NOMO-1 (cell line): ENCODE data around the gene RSPH6A.
"Not testable (repeated sequence)": the region's sequence is repeated elsewhere in the genome, so short reads cannot be mapped to it uniquely, and the experiment has no call there.

Source experiments
- DNase-seq, 2 experiments: peaks; one replicate each; lab custom pipeline; 2025; ENCODE audit not compliant: unreplicated experiment in 2 of 2; lab: John Stamatoyannopoulos, UW

The RSPH6A gene

DNA sequence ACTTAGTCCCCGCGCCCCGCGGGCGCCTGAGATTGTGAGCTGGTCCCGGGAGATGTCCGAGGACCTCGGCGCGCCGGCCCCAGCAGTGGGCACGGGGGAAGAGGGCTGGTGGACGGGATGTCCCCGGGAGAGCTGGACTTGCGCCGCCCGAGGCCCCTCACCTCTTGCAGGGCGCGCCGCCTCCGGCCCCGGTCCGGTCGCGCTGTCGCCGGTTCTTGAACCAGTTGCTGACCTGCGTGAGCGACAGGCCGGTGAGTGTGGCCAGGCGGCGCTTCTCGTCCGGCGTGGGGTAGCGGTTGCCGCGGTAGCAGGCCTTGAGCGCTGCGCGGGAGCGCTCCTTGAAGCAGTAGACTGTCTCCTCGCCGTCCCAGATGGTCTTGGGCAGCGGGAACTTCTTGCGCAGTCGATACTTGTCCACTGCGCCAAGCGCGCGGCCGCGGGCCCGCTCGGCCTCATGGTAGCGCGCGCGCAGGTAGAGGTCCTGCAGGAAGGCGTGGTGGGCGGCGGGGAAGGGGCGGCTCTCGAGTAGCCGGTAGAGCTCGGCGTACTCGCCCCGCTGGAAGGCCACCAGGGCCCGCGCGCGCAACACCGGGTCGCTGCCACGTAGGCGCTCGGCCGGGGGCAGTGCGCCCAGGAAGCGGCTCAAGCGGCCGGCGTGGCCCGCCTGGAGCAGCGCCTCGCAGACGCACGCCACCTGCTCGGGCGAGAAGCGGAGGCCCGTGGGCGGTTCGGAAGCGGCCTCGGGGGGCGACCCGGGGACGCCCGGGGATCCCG, 47.0 kb downstream of the RSPH6A start:
- no peak for DNase-seq

DNA sequence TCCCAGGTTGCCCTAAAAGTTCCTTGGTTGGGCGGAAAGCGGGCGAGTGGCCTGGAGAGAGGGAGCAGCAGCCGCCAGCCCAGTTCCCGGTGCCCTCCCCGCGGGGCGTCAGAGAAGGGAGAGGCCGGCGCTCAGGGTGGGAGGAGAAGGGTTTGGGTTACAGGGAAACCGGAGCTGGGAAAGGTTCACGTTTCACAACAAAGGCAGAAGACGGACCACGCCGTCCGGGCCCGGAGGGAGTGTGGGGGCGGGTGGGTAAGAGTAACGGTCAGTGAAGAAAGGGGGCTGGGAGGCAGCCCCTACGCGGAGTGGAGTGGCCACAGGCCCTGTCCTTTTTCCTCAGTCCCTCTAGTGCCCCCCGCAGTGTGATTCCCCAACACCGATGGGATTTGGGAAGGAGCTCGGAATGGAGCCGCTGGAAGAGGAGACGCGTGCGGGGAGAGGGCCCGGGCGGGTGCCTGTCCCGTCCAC, 47.7 kb downstream of the RSPH6A start:
- no peak for DNase-seq

DNA sequence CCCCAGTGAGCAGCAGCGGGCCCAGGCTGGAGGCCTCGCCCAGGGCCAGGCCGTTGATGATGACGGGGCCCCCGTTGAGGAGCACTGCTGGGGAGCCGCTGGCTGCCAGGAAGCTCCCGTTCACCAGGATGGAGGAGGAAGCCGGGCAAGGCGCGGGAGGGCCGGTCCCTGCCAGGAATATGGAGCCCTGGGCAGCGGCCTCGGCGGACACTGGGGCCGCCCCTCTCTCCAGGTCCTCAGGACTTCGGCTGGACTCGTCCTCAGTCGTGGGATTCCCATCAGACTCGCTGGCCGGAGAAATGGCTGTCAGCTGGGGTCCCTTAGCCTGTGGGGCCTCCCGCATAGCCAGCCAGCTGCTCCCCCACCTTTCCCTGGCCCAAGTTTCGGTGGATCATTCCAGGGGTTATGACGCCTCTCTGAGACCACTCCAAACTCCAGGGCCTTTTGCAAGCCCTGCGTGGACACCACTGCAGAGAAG, 48.2 kb downstream of the RSPH6A start:
- DNase-seq, result no peak

DNA sequence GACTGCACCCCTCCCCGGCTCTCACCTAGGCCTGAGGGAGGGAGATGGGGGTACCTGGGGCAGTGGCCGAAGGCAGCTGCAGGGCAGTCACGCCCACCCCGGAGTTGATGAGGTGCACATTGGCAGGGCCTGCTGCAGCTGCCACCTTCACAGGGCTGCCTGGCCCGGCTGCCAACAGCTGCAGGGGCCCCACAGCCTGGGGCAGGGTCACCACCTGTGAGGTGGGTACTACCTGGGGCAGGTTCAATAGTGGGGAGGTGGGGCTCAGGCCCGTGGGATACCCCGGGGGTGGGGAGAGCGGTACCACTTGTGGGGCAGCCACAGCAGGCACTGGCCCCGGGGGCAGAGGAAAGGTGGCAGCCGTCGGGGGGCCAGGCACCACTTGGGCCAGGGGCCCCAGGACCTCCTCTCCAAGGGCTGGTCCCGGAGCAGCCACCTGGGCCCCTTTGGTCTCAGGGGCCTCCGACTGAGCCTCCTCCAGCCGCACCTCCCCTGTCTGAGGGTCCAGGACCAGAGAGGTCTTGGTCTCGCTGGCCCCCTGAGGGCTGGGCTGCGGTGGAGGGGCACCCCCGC, 48.7 kb downstream of the RSPH6A start:
- no peak for DNase-seq

DNA sequence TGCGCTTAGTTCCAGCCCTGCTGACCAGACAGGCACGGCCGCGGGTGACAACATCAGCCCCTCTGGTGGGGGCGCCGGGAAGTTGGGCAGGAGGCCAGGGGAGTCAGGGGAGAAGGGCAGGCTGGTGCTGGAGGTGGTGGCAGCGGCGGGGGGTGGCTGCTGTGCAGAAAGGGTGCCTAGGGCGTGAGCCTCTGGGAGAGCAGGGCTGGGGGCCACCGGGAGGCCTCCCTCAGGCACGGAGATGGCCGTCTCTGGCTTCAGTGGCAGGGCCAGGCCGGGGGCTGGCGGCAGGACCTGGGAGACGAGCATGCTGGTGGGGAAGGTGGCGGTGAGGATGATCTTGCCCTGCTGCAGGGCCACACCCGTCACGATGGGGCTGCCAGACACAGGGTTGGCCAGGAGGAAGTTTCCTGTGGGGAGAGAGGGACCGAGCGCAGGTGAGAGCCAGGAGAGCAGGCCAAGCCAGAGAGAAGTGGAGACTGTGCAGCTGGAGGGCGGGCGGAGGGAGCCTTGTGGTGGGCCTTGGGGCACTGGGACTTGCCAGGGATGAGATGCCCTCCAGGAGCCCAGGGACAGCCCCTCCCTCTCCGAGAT, 49.3 kb downstream of the RSPH6A start:
- no peak for DNase-seq

DNA sequence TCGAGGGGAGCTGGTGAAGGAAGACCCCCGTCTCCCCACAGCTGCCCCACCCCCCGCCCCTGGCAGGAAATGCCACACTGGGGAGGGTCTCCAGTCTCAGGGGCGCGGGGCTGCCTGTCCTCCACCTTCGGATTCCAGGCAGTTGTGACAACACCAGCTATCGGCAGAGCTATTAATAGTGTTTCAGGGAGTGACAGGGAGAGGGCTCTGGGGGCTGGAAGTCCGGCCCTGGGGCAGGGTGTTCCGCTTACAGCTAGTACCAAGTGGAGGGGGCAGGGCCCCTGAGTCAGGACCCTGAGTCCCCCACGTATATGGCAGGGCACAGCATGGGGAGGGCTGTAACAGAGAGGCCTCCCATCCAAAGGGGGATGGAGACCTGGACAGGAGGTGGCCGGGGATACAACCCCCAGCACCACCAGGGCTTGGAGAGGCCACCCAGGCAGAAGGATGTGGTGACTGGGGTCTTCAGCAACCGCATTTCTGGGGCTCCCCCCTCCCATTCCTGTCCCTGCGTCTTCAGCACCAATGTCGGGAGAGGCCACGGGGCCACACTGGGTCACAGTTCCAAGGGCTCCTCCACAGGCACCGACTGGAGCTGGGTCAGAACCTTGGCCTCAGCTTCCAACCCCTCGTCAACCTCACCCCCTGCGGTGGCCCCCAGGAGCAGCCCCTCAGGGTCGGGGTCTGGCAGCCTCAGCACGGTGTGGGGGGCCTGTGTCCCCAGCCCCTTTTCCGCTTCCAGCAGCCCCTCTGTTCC, 50.0 kb downstream of the RSPH6A start:
- no peak for DNase-seq

DNA sequence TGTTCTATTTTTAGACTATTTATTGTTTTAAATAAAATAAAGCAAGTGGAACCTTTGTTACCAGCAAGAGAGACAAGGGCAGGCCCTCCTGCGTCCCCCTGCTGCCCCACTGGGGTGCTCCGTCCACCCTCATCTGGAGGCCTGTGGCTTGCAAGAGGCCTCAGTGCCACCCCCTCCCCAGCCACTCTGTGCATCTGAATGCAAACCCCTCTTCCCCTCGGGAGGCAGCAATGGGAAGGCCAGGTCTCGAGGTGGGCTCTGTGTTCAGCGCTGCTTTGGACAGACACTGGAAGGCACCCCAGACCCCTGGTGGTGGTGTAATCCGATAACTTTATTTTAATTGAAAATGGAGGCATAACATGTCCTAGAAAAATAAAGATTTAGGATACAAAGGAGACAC, 50.6 kb downstream of the RSPH6A start:
- no peak for DNase-seq

DNA sequence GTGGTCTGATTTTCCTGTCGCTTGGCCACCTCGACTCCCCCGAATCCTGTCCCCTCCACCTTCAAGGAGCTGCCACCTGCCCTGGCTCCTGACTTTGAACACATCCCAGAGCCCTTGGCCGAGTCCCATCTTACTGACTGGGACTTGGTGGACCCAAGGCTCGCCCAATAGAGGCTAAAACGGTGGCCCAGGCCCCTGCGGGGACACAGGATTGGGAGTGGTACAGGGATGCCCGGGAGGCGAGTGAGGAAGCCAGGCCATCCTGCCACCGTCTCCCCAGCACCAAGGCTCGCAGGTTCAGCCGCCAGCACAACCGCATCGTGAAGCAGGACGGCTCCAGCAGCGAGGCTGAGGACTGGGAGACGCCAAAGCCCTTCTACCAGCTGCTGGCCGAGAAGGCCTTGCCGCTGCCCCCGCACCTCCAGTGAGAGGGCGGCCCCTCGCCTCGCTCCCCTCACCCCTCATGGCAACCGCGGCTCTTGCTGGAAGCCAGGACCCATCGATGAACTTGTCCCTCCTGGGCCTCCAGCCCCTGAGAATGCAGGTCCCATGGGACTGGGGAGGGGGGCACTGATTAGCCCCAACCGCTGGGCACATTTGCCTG, 51.3 kb downstream of the RSPH6A start:
- no peak for DNase-seq

DNA sequence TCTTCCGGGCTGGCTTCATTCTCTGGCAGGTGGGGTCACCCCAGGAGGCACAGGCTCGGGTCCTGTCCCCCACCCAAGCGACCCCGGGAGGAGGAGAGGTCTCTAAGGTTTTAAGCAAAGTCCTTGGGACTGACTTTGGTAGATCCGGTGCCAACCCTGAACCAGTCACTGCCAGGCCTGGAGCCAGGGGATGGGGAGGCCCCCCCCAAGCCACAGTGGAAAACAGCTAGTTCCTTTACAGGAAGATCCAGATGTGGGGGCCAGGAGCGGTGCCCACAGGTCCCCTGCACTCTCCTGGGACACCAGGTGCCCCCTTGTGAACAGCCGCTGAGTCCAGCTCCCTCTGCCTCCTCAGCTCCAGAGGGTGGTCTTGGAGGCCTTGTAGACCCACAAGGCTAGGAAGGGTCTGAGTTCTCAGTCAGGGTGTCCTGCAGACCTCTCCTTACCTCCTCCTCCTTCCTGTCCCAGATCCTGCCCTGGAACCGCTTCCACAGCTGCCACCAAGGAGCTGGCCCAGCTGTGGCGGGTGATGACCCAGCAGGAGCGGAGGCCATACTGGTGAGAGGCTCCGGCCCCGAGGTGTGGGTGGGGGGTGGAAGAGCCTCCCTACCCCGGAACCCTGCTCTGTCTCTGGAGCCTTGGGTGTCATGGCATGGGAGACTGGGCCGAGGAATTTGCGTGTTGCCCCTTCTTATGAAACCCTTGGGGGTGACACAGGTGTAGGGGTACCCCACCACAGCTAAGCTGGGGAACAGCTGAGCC, 52.1 kb downstream of the RSPH6A start:
- no peak for DNase-seq

DNA sequence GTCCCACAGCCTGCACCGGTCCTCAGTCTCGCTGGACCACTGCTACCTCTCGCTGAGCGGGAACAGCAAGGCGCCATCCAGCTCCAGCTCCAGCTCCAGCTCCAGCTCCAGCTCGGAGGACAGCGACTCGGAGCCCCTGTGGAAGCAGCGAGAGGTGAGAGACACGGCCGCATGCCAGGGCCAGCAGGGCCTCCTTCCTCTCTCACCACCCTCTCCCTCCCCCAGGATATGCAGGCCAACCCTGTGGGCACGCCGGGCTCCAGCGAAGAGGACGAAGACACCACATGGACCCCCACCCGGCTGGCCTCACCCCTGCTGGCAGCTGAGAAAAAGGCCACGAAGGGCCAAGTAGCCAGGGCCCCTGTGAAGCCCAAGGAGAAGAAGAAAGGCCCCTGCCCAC, 53.4 kb downstream of the RSPH6A start:
- no peak for DNase-seq

DNA sequence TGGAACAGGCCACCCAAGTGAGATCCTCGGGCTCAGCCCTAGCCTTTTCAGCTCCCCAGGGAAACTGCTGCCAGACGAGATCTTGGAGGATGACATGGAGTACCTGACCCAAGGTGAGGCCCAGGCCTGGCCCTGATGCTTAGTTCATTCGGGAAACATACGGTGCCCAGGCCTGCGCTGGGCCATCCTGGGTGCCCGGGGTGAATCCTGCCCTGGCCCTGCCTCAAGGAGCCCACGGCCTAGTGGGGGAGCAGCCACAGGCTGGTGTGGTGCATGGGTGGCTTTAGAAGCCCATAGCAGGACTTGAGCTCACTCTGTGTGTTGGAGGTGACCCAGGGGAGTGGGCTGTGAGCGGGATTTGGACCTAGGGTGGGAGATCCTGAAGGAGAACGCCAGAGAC, 56.2 kb downstream of the RSPH6A start:
- DNase-seq, result no peak

DNA sequence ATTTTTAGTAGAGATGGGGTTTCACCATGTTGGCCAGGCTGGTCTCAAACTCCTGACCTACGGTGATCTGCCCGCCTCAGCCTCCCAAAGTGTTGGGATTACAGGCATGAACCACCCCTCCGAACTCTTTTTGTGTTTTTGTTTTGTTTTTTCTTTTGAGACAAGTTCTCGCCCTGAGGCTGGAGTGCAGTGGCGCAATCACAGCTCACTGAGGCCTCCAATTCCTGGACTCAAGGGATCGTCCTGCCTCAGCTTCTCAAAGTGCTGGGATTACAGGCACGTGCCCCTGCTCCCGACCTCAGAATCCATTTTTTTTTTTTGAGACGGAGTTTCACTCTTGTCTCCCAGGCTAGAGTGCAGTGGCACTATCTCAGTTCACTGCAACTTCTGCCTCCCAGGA, 57.4 kb downstream of the RSPH6A start:
- no peak for DNase-seq

DNA sequence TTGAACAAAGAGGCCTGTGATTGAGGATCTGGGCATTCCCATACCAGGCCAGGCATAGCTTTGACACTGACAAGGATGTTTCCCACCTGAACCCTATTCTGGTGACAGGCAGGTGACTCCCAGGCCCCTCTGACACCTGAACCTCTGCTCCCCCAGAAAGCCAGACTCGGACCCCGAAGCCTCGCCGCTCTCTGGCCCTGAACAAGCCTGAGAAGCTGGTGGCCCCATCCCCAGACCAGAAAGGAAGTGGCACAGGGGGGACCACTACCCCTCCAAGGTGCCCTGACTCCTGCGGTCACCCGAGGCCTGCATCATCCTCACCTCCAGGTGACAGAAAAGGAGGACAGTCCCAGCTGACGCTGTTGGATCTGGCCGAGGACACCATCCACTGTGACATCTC, 60.8 kb downstream of the RSPH6A start:
- no peak for DNase-seq

DNA sequence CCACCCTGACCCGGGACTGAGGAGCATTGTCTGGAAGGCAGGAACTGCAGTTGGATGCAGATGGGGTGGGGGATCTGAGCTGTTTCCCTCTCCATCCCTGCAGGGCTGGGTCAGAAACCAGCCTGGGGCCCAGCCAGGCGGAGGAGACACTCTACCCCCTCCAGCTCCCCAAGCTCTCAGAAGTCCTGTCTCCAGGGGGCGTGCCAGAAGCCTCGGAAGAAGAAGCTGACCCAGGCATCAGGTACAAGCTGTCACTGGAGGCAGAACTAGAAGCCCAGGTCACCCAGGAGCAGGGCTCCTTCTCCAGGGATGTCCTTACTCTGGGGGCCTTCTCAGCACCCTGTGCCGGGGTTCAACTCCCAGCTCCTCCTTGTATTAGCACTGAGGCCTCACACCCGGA, 61.6 kb downstream of the RSPH6A start:
- no peak for DNase-seq

DNA sequence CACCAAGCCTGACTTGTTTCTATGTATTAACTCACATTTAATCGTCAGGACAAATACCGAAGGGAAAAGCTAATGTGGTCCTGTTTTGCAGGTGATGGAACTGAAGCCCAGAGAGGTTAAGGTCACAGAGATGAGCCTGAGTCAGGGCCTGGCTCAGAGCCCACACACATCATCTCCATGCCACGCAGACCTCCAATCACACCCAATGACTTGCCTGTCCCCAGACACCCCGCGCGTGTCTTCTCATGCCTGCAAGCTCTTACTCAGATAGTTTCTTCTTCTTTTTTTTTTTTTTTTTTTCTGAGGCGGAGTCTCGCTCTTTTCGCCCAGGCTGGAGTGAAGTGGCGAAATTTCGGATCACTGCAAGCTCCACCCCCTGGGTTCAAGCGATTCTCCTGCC, 62.5 kb downstream of the RSPH6A start:
- no peak for DNase-seq

DNA sequence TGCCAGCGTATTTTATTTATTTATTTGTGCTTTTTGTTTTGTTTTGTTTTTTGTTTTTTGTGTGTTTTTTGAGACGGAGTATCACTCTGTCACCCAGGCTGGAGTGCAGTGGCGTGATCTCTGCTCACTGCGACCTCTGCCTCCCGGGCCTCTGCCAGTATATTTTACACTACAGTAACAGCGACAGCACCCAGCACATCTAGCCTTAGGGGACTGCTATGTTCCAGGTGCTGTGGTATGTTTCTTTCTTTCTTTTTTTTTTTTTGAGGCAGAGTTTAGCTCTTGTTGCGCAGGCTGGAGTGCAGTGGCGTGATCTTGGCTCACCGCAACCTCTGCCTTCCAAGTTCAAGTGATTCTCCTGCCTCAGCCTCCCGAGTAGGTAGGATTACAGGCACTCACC, 63.6 kb downstream of the RSPH6A start:
- DNase-seq, result not testable (repeated sequence)

DNA sequence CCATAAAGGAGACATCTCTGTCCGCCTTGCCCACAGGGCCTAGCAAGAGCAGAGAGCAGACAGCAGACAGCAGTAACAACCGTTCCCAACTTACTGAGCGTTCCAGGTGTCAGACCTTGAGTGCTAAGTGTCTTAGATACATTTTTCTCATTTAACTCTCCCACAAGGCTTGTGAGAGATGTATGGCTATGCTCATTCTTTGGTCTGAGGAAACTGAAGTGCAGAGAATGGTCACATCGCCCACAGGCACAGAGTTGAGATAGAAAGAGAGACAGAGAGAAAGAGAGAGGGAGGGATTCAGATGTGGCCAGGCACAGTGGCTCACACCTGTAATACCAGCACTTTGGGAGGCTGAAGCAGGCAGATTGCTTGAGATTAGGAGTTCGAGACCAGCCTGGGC, 67.6 kb downstream of the RSPH6A start:
- DNase-seq, result no peak

DNA sequence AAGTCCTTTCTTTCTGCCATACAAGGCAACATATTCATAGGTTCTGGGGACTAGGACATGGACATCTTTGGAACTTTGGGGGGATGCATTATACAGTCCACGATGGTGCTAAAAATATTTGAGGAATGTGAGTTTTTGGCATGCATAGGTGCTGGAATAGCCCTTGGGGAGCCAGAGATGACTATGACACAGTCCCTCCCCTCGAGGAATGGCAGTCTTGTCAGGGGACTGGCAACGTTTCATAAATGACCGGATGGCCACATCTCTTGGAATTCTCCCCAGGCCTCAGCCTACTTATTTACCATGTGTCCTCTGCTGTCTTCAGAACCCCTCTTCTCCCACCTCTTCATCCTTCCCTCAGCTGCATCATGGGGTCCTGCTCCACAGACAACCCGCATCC, 68.2 kb downstream of the RSPH6A start:
- no peak for DNase-seq
